NT2/D1 (cell line): ENCODE measurements around the gene CHCHD2.

Source experiments
- SUZ12 ChIP-seq: IDR thresholded peaks from 2 replicates; pipeline ENCODE4 v1.6.1; 2011; ENCODE audit not compliant: insufficient read length, insufficient read depth; ENCODE audit errors: extremely low read depth
- YY1 ChIP-seq: IDR thresholded peaks from 2 replicates; pipeline ENCODE4 v1.6.1; 2011; ENCODE audit not compliant: insufficient read length, insufficient read depth
- ZNF274 ChIP-seq: IDR thresholded peaks from 2 replicates; pipeline ENCODE4 v1.6.1; 2011; ENCODE audit warnings: mild to moderate bottlenecking, low read depth, low read length

DNA sequence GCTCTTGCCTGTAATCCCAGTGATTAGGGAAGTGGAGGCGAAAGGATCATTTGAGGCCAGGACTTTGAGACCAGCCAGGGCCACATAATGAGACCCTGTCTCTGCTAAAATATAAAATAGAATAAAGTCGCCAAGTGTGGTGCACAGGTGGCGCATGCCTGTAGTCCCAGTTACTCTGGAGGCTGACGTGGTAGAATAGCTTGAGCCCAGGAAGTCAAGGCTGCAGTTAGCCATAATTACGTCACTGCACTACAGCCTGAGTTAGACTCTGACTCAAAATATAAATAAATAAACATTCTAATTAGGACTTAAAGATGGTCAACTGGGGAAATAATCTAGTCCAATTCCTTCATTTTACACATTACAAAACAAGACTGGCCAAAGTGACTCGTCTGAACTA lies 768 bp downstream of the CHCHD2 start:
- no peak for TF ChIP-seq YY1
- TF ChIP-seq ZNF274, result no peak
- no peak for TF ChIP-seq SUZ12
